A549 (cell line): ENCODE data around the gene KDM5C. TPM values are rescaled to one million over a fixed set of nuclear protein-coding genes. Genes with fewer than 3 reads are reported as not detected.

ENCODE experiments used
- ATAC-seq, 2 experiments: fragments of 200-7000 bp in 1 of 2; fragments of >200 bp in 1 of 2; cut with Nextera tagmentation in 1 of 2; cut with Tn5 transposase in 1 of 2; 3 replicates each; pipeline versions ENCODE4 v1.8.0 to v1.9.1; 2018 to 2020; ENCODE audit warnings: mild to moderate bottlenecking in 1 of 2, moderate library complexity in 1 of 2
- CTCF ChIA-PET: fragments of 300-600 bp; sonication (Branson Sonifier 250); formaldehyde crosslinking; extraction: SDS; loops from one replicate; lab custom pipeline; 2021; ENCODE audit warnings: antibody characterized with exemption, inconsistent platforms; lab: Yijun Ruan, JAX
- POLR2A ChIA-PET: fragments of 350-600 bp; formaldehyde crosslinking; extraction: SDS; loops from one replicate; lab custom pipeline; 2021; ENCODE audit warnings: antibody characterized with exemption, inconsistent platforms; lab: Yijun Ruan, JAX
- DNase-seq, 2 experiments: peaks; one replicate each; pipeline versions ENCODE4 v3.0.0 to v3.0.0-alpha.2; 2011 to 2016; ENCODE audit warnings: low read depth in 1 of 2, low spot score in 1 of 2
- FAIRE-seq: peaks from 2 replicates; lab custom pipeline; 2011; peaks lifted over from hg19 to GRCh38; lab: Jason Lieb, UNC
- H3K27ac ChIP-seq, 2 experiments: fragments of >200 bp; sonication (Bioruptor Twin); formaldehyde crosslinking; 3 replicates each; pipeline ENCODE4 v1.5.1; 2016 to 2017
- H3K4me1 ChIP-seq: fragments of >200 bp; sonication (Bioruptor Twin); formaldehyde crosslinking; 3 replicates; pipeline ENCODE4 v1.6.1; 2016
- H3K4me2 ChIP-seq: fragments of >200 bp; sonication (Bioruptor Twin); formaldehyde crosslinking; 3 replicates; pipeline ENCODE4 v1.6.1; 2016
- H3K4me3 ChIP-seq: fragments of >200 bp; sonication (Bioruptor Twin); formaldehyde crosslinking; 3 replicates; pipeline ENCODE4 v1.5.1; 2016
- H3K9me3 ChIP-seq: fragments of >200 bp; sonication (Bioruptor Twin); formaldehyde crosslinking; 3 replicates; pipeline ENCODE4 v1.6.1; 2016
- EHF ChIP-seq: fragments of 250-450 bp; sonication (Bioruptor Pico); IDR thresholded peaks from 2 replicates; pipeline ENCODE4 v1.5.0; 2020; ENCODE audit warnings: mild to moderate bottlenecking
- EP300 ChIP-seq, 2 experiments: fragments of >200 bp; sonication (Bioruptor Twin); formaldehyde crosslinking; IDR thresholded peaks; 2 replicates in 1 of 2; 3 replicates in 1 of 2; pipeline ENCODE4 v1.6.1; 2016 to 2017
- FOSB ChIP-seq: fragments of 250-450 bp; sonication (Bioruptor Pico); IDR thresholded peaks from 2 replicates; pipeline ENCODE4 v1.5.0; 2020; ENCODE audit warnings: mild to moderate bottlenecking, moderate library complexity
- GATA3 ChIP-seq: IDR thresholded peaks from 2 replicates; pipeline ENCODE4 v1.6.1; 2012; ENCODE audit warnings: borderline replicate concordance
- HMGXB4 ChIP-seq: fragments of 250-450 bp; sonication (Bioruptor Pico); IDR thresholded peaks from 2 replicates; pipeline ENCODE4 v1.5.0; 2021; ENCODE audit warnings: mild to moderate bottlenecking, moderate library complexity, borderline replicate concordance
- HOXA7 ChIP-seq: fragments of 250-450 bp; sonication (Bioruptor Pico); IDR thresholded peaks from 2 replicates; pipeline ENCODE4 v1.5.0; 2020; ENCODE audit warnings: mild to moderate bottlenecking, moderate library complexity
- KDM1A ChIP-seq: fragments of 200-600 bp; sonication (generic); IDR thresholded peaks from 2 replicates; pipeline ENCODE4 v1.6.1; 2016; ENCODE audit warnings: low read depth, mild to moderate bottlenecking
- MAX ChIP-seq: IDR thresholded peaks from 2 replicates; pipeline ENCODE4 v1.6.1; 2012
- NPAS2 ChIP-seq: fragments of 250-450 bp; sonication (Bioruptor Pico); IDR thresholded peaks from 2 replicates; pipeline ENCODE4 v1.8.0; 2022; ENCODE audit warnings: mild to moderate bottlenecking, moderate library complexity, borderline replicate concordance
- NR3C1 ChIP-seq: fragments of >200 bp; sonication (Bioruptor Twin); formaldehyde crosslinking; IDR thresholded peaks from 3 replicates; pipeline ENCODE4 v1.6.1; 2017
- POLR2A ChIP-seq: IDR thresholded peaks from 2 replicates; pipeline ENCODE4 v1.6.1; 2012; ENCODE audit warnings: mild to moderate bottlenecking, low read length
- RARB ChIP-seq: fragments of 250-450 bp; sonication (Bioruptor Pico); IDR thresholded peaks from 2 replicates; pipeline ENCODE4 v1.8.0; 2021; ENCODE audit warnings: mild to moderate bottlenecking, moderate library complexity
- RCOR1 ChIP-seq: fragments of 150-350 bp; IDR thresholded peaks from 2 replicates; pipeline ENCODE4 v1.6.1; 2014; ENCODE audit warnings: antibody characterized with exemption, low read length, low read depth
- SMC3 ChIP-seq: fragments of >200 bp; sonication (Bioruptor Twin); formaldehyde crosslinking; IDR thresholded peaks from 3 replicates; pipeline ENCODE4 v1.6.1; 2018; ENCODE audit warnings: inconsistent platforms
- ZNF302 ChIP-seq: fragments of 250-450 bp; sonication (Bioruptor Pico); IDR thresholded peaks from 2 replicates; pipeline ENCODE4 v1.9.0; 2021; ENCODE audit warnings: inconsistent platforms, mild to moderate bottlenecking, moderate library complexity
- ZSCAN20 ChIP-seq: fragments of 250-450 bp; sonication (Bioruptor Pico); IDR thresholded peaks from 2 replicates; pipeline ENCODE4 v1.8.0; 2022; ENCODE audit warnings: mild to moderate bottlenecking, moderate library complexity
- WGBS: methylation state at CpG from one replicate; pipeline ENCODE4 v1.1.6; 2017; ENCODE audit errors: missing lambda C conversion rate; 5-methylcytosine and 5-hydroxymethylcytosine counted together
- polyA plus RNA-seq, 4 experiments: library from polyadenylated mRNA; depleted of rRNA in 3 of 4; stranded (reverse); fragments of >200 nt; fragmentation: RNase III in 1 of 4; extraction: RNeasy Plus Mini Kit Qiagen cat#74134 plus additional on column Dnase treatment in 1 of 4; gene quantifications; 2 replicates in 3 of 4; 3 replicates in 1 of 4; pipeline ENCODE4 v1.2.3, GENCODE V29; 2011 to 2017
- TF ChIP-seq, protein P1 (sequence below): fragments of 200-600 bp; sonication (generic); IDR thresholded peaks from 2 replicates; pipeline ENCODE4 v1.6.1; 2016; ENCODE audit warnings: antibody characterized with exemption, mild to moderate bottlenecking, moderate library complexity
- TF ChIP-seq, protein P2 (sequence below): fragments of 450-650 bp; IDR thresholded peaks from 2 replicates; pipeline ENCODE4 v1.6.1; 2014; ENCODE audit warnings: antibody characterized with exemption

KDM5C gene
- polyA plus RNA-seq, 2 of the 4 experiments (the other 2 are of a cell fraction) = 46.5 to 66.8 TPM

GRCh38 chrX:53227224-53227765, 2.3 kb upstream of the KDM5C start:
- Histone ChIP-seq H3K27ac (no peak overlapping the region), H3K4me2 (no peak overlapping the region), H3K4me1 (peaks cover 14% of the 10 kb centered on the region; the same call in 2 of the 3 replicates), H3K4me3 (no peak overlapping the region), H3K9me3 (no peaks in the 10 kb centered on the region)
- FAIRE-seq (no peak), DNase-seq (no peak), ATAC-seq (no peak)
- ChIA-PET CTCF (interaction anchor here (1.0 to 1.4 kb wide), 2 partner anchors 12 to 15 kb away, joined by 3 read pairs; no protein-coding TSS in a partner anchor), POLR2A (no interaction called here)
- TF ChIP-seq MAX (no peak), POLR2A (no peak), ZNF302 (no peak), KDM1A (no peak), ZSCAN20 (no peak), RARB (CRISPR knock-in tag) (no peak), HMGXB4 (no peak), SMC3 (no peak)
- TF ChIP-seq, protein P1, sequence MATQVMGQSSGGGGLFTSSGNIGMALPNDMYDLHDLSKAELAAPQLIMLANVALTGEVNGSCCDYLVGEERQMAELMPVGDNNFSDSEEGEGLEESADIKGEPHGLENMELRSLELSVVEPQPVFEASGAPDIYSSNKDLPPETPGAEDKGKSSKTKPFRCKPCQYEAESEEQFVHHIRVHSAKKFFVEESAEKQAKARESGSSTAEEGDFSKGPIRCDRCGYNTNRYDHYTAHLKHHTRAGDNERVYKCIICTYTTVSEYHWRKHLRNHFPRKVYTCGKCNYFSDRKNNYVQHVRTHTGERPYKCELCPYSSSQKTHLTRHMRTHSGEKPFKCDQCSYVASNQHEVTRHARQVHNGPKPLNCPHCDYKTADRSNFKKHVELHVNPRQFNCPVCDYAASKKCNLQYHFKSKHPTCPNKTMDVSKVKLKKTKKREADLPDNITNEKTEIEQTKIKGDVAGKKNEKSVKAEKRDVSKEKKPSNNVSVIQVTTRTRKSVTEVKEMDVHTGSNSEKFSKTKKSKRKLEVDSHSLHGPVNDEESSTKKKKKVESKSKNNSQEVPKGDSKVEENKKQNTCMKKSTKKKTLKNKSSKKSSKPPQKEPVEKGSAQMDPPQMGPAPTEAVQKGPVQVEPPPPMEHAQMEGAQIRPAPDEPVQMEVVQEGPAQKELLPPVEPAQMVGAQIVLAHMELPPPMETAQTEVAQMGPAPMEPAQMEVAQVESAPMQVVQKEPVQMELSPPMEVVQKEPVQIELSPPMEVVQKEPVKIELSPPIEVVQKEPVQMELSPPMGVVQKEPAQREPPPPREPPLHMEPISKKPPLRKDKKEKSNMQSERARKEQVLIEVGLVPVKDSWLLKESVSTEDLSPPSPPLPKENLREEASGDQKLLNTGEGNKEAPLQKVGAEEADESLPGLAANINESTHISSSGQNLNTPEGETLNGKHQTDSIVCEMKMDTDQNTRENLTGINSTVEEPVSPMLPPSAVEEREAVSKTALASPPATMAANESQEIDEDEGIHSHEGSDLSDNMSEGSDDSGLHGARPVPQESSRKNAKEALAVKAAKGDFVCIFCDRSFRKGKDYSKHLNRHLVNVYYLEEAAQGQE = no peak
- TF ChIP-seq, protein P2, sequence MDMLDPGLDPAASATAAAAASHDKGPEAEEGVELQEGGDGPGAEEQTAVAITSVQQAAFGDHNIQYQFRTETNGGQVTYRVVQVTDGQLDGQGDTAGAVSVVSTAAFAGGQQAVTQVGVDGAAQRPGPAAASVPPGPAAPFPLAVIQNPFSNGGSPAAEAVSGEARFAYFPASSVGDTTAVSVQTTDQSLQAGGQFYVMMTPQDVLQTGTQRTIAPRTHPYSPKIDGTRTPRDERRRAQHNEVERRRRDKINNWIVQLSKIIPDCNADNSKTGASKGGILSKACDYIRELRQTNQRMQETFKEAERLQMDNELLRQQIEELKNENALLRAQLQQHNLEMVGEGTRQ = no peak
- WGBS = 85% methylated on average over 7 of the region's 7 CpGs

DNA sequence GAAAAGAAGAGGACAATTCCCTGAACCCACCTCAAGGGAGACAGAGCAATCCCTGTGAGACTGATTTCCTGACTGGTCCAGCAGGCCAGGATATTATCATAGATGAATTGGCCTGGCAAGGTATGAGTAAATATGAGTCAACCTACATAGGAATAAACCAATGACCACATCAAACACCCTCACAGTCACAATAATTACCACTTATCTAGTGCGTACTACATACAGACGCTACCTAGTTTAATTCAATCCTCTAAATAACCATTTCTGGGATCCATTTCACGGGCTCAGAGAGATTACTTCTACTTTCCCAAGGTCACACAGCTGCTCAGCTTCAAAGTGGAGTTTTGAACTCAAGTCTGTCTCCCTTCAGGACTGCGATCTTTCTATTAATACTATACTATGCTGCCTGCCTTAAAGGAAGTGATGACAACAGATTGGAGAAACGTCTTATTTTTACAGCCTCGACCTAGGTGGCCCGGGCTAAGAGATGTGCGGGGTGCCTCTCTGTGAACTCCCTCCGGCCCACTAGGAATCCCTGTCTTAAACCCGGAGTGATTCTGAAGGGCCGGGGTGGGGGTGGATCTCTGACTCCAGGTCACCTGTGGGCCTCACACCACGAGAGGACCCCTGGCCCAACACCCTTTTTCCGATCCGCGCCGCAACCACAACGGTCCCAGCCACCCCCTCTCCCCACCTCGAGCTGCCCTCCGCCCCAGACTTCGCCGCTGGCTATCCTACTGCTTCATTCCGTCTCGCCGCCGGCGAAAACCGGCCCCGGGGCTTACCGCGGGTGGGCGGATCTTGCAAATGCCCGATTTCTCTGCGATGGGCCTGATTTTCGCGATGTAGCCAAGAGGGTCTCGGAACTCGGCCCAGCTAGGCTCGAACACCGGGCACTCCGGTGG, 800 bp downstream of the KDM5C start:
- Histone ChIP-seq H3K4me1 (peaks cover 21% of the 10 kb centered on the region; the same call in 2 of the 3 replicates), H3K4me3 (peak overlapping the region; percentile 98), H3K27ac (peak overlapping the region; percentile 99), H3K9me3 (no peaks in the 10 kb centered on the region), H3K4me2 (peak overlapping the region; percentile 86)
- peak; percentile 13 to 35 for DNase-seq
- CTCF ChIA-PET = interaction anchor here (0.7 to 1.7 kb wide), 2 partner anchors 34 to 155 kb away, joined by 3 to 4 read pairs; no protein-coding TSS in a partner anchor
- FAIRE-seq = no peak
- peak; percentile 9 to 35; a peak in 3 of 6 replicates for ATAC-seq
- WGBS = 1% methylated on average over 5 of the region's 40 CpGs
- POLR2A ChIA-PET = interaction anchor here (1.0 kb wide), 1 partner anchor 9 kb away, joined by 3 read pairs; no protein-coding TSS in a partner anchor
- TF ChIP-seq EHF (CRISPR knock-in tag) (no peak), NR3C1 (no peak), HMGXB4 (no peak), EP300 (IDR thresholded peaks at IDR 0.05) (no peak), RCOR1 (no peak), FOSB (CRISPR knock-in tag) (no peak), HOXA7 (CRISPR knock-in tag) (no peak), GATA3 (no peak), NPAS2 (no peak)
- TF ChIP-seq, protein P1 = no peak
- TF ChIP-seq, all 56 proteins: peak for 0
